Suprapubic skin (tissue), 4 donors: Measurements from ENCODE around the gene NRXN3.

Experiments
- CTCF ChIP-seq, 2 donors: fragments of 200-600 bp in 1 of 2; fragments of 450-650 bp in 1 of 2; sonication (generic) in 1 of 2; IDR thresholded peaks; one replicate each; pipeline ENCODE4 v1.5.1; 2016 to 2019; ENCODE audit warnings: antibody characterized with exemption in 2 of 2, mild to moderate bottlenecking in 1 of 2, moderate library complexity in 1 of 2
- EP300 ChIP-seq: sonication (generic); formaldehyde crosslinking; IDR thresholded peaks from one replicate; pipeline ENCODE4 v1.6.1; 2017; ENCODE audit warnings: antibody characterized with exemption
- POLR2AphosphoS5 ChIP-seq, 3 donors: sonication (generic); formaldehyde crosslinking; IDR thresholded peaks; one replicate each; pipeline ENCODE4 v1.6.1; 2017; ENCODE audit warnings: antibody characterized with exemption in 3 of 3

GRCh38 chr14:78228702-78229327 is 58.6 kb downstream of the NRXN3 start:
- TF ChIP-seq CTCF (IDR thresholded peaks at IDR 0.05) (no peak), EP300 (no peak), POLR2AphosphoS5 (IDR thresholded peaks at IDR 0.05) (no peak)
